ENCODE measurements around the gene SMG6. TPM values are rescaled to one million over a fixed set of nuclear protein-coding genes. Genes with fewer than 3 reads are reported as not detected.
"Not testable (repeated sequence)": the region's sequence is repeated elsewhere in the genome, so short reads cannot be mapped to it uniquely, and the experiment has no call there.

Gene SMG6
- total RNA-seq, 1 donor from 2014 or later, result 36.7 TPM

DNA sequence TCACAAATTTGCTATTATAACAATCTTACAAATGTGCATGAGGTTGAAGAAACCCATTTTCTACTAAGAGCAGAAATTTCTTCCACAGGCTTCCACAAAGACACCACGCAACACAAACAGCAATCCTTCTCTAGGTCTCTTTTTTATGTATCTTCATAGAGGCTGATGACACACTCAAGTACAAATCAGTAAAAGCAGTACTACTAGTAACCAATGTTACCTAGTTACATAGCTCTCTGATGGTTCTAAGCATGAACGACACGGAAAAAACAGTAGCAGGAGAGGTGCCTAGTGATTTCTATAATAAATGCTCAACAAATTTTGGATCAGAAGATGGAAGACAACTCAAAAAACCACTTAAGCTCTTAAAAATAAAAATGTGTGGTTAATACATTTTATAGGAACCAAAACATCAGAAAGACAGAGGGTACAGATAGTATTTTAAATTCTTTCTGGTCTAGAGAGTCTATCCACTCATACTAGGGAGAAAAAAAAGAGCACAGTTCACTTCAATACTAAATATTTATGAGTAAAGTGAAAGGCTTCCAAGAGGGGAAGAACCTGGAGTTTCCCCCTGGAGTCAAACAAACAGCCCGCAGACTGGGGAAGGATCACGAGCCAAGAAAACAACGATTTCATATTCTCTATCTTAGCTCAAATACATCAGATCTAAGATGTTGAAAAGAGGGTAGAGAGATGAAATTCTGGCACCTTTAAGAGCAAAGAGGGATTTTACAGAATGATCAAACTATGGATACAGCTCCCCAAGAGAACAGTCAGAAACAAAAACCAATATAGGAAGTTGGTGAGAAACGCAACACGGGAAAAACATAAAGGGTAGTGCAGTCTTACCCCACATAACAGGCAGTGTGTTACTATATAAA lies 40.2 kb downstream of the SMG6 start:
- Mint-ChIP-seq H3K27ac (ENCODE audit: unreplicated experiment) (peak overlapping the region; percentile 23), H3K4me1 (ENCODE audit: unreplicated experiment) (peaks cover 18% of the 10 kb centered on the region), H3K4me3 (ENCODE audit: unreplicated experiment) (no peak overlapping the region), H3K27me3 (ENCODE audit: unreplicated experiment) (no peaks in the 10 kb centered on the region), H3K9me3 (ENCODE audit: unreplicated experiment) (no peaks in the 10 kb centered on the region), H3K36me3 (ENCODE audit: unreplicated experiment) (peaks cover 19% of the 10 kb centered on the region)
- TF ChIP-seq CTCF (IDR thresholded peaks at IDR 0.05), result no peak
- no peak for DNase-seq (ENCODE audit: extremely low spot score, unreplicated experiment)

- Mint-ChIP-seq H3K27ac (ENCODE audit: unreplicated experiment) (no peak overlapping the region), H3K27me3 (ENCODE audit: unreplicated experiment) (no peaks in the 10 kb centered on the region), H3K9me3 (ENCODE audit: unreplicated experiment) (no peaks in the 10 kb centered on the region), H3K4me1 (ENCODE audit: unreplicated experiment) (peaks cover 18% of the 10 kb centered on the region), H3K36me3 (ENCODE audit: unreplicated experiment) (peaks cover 19% of the 10 kb centered on the region), H3K4me3 (ENCODE audit: unreplicated experiment) (no peak overlapping the region)
- no peak for TF ChIP-seq CTCF (IDR thresholded peaks at IDR 0.05)
- no peak for DNase-seq (ENCODE audit: extremely low spot score, unreplicated experiment)
Observed at GRCh38 chr17:2262135-2262587, 41.4 kb downstream of the SMG6 start.

GRCh38 chr17:2259769-2260536 lies 43.6 kb downstream of the SMG6 start:
- Mint-ChIP-seq H3K4me3 (ENCODE audit: unreplicated experiment) (no peak overlapping the region), H3K36me3 (ENCODE audit: unreplicated experiment) (peaks cover 16% of the 10 kb centered on the region), H3K27ac (ENCODE audit: unreplicated experiment) (no peak overlapping the region), H3K9me3 (ENCODE audit: unreplicated experiment) (no peaks in the 10 kb centered on the region), H3K27me3 (ENCODE audit: unreplicated experiment) (no peaks in the 10 kb centered on the region), H3K4me1 (ENCODE audit: unreplicated experiment) (peaks cover 18% of the 10 kb centered on the region)
- no peak for DNase-seq (ENCODE audit: extremely low spot score, unreplicated experiment)
- TF ChIP-seq CTCF (IDR thresholded peaks at IDR 0.05), result no peak

GRCh38 chr17:2258830-2259229 lies 44.8 kb downstream of the SMG6 start:
- not testable (repeated sequence) for H3K27ac Mint-ChIP-seq (ENCODE audit: unreplicated experiment); H3K27me3 Mint-ChIP-seq (ENCODE audit: unreplicated experiment); H3K9me3 Mint-ChIP-seq (ENCODE audit: unreplicated experiment); H3K4me3 Mint-ChIP-seq (ENCODE audit: unreplicated experiment); DNase-seq (ENCODE audit: extremely low spot score, unreplicated experiment); H3K4me1 Mint-ChIP-seq (ENCODE audit: unreplicated experiment)
- peaks cover 18% of the 10 kb centered on the region for H3K36me3 Mint-ChIP-seq (ENCODE audit: unreplicated experiment)

DNA sequence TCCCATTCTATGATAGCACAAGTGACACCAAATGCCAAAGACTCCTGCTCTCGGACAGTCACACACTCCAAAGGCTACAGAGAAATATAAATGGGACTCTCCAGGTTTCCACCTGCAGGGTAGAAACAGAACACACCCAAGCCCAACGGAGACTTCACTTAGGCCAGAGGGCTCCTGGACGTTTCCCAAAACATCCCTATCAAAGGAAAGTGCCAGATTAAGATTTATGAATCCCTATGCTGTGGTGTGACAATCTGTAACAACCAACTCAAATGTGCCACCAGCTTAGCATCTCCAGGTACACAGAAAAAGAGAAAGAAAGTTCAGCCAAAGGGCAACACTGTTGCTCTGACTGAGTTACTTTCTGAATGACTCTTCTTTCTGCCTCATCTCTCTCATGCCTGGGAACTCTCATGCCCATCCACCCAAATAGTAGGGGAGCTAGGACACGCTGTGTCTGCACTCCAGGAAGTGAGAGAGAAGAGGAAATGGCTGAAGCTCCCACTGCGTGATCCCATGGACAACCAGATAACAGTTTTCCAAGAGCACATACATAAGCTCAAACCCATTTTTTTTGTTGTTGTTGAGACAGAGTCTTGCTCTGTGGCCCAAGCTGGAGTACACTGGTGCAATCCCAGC lies 49.7 kb downstream of the SMG6 start:
- peaks cover 19% of the 10 kb centered on the region for H3K4me1 Mint-ChIP-seq (ENCODE audit: unreplicated experiment)
- no peak overlapping the region for H3K27ac Mint-ChIP-seq (ENCODE audit: unreplicated experiment)
- no peak for TF ChIP-seq CTCF (IDR thresholded peaks at IDR 0.05)
- H3K9me3 Mint-ChIP-seq (ENCODE audit: unreplicated experiment), result no peaks in the 10 kb centered on the region
- DNase-seq (ENCODE audit: extremely low spot score, unreplicated experiment), result no peak
- peaks cover 18% of the 10 kb centered on the region for H3K36me3 Mint-ChIP-seq (ENCODE audit: unreplicated experiment)
- no peaks in the 10 kb centered on the region for H3K27me3 Mint-ChIP-seq (ENCODE audit: unreplicated experiment)
- no peak overlapping the region for H3K4me3 Mint-ChIP-seq (ENCODE audit: unreplicated experiment)
